Panc1 (cell line): Measurements from ENCODE around the gene LHFPL4. TPM values are rescaled to one million over a fixed set of nuclear protein-coding genes. Genes with fewer than 3 reads are reported as not detected.

Experiments used
- ATAC-seq: fragments of 200-7000 bp; cut with Tn5 transposase; 2 replicates; pipeline ENCODE4 v1.9.1; 2020; ENCODE audit warnings: mild to moderate bottlenecking, moderate library complexity
- BruUV-seq: library from RNA; stranded (reverse); fragments of 400-500 nt; replicated peaks from 2 replicates; lab custom pipeline; 2021; lab: Mats Ljungman, UMichigan
- CTCF ChIA-PET: fragments of 300-600 bp; sonication (Branson Sonifier 250); formaldehyde crosslinking; loops from one replicate; lab custom pipeline; 2022; ENCODE audit warnings: antibody characterized with exemption; lab: Charles Lee
- POLR2A ChIA-PET: fragments of 300-600 bp; sonication (Branson Sonifier 250); formaldehyde crosslinking; loops from one replicate; lab custom pipeline; 2022; ENCODE audit warnings: antibody characterized with exemption; lab: Charles Lee
- DNase-seq: peaks from one replicate; pipeline ENCODE4 v3.0.0-alpha.2; 2010; ENCODE audit warnings: low read depth, low spot score
- H3K27ac ChIP-seq: 2 replicates; pipeline ENCODE4 v1.5.1; 2011; ENCODE audit warnings: mild to moderate bottlenecking, low read length, inconsistent platforms
- H3K27me3 ChIP-seq: fragments of 200-500 bp; sonication (Bioruptor generic); 2 replicates; pipeline ENCODE4 v1.6.0; 2014; ENCODE audit warnings: low read length, inconsistent platforms; ENCODE audit not compliant: control insufficient read depth, insufficient read depth
- H3K36me3 ChIP-seq: fragments of 200-500 bp; sonication (Bioruptor generic); 2 replicates; pipeline ENCODE4 v1.5.1; 2014; ENCODE audit warnings: inconsistent platforms, mild to moderate bottlenecking, low read length, moderate library complexity; ENCODE audit not compliant: control insufficient read depth, insufficient read depth
- H3K4me1 ChIP-seq: 2 replicates; pipeline ENCODE4 v1.5.1; 2011; ENCODE audit warnings: inconsistent platforms, mild to moderate bottlenecking, low read length, moderate library complexity; ENCODE audit not compliant: control insufficient read depth, insufficient read depth
- H3K4me3 ChIP-seq, 2 experiments: 2 replicates each; pipeline ENCODE4 v1.5.1; 2011 to 2012; ENCODE audit warnings: low read depth in 2 of 2, low read length in 2 of 2, mild to moderate bottlenecking in 2 of 2, inconsistent platforms in 1 of 2, moderate library complexity in 1 of 2
- H3K9me3 ChIP-seq: fragments of 200-500 bp; sonication (Bioruptor generic); 2 replicates; pipeline ENCODE4 v1.5.1; 2014; ENCODE audit warnings: low read depth, mild to moderate bottlenecking, inconsistent platforms, low read length, moderate library complexity; ENCODE audit not compliant: control insufficient read depth, insufficient read depth
- CTCF ChIP-seq: fragments of 450-650 bp; IDR thresholded peaks from 2 replicates; pipeline ENCODE4 v1.5.1; 2017; ENCODE audit warnings: mild to moderate bottlenecking
- POLR2AphosphoS5 ChIP-seq: IDR thresholded peaks from 2 replicates; pipeline ENCODE4 v1.6.1; 2012; ENCODE audit warnings: mild to moderate bottlenecking, low read depth, low read length, moderate library complexity
- REST ChIP-seq, 2 experiments: IDR thresholded peaks; 2 replicates each; pipeline ENCODE4 v1.6.1; 2011 to 2012; ENCODE audit warnings: low read depth in 2 of 2, control low read depth in 1 of 2, low read length in 1 of 2, mild to moderate bottlenecking in 1 of 2, moderate library complexity in 1 of 2; ENCODE audit not compliant: insufficient read depth in 1 of 2
- SIN3A ChIP-seq: IDR thresholded peaks from 2 replicates; pipeline ENCODE4 v1.6.1; 2012; ENCODE audit warnings: low read depth, mild to moderate bottlenecking, low read length, moderate library complexity, borderline replicate concordance; ENCODE audit not compliant: insufficient read depth
- TCF7L2 ChIP-seq: IDR thresholded peaks from 2 replicates; pipeline ENCODE4 v1.6.1; 2011; ENCODE audit warnings: mild to moderate bottlenecking, low read depth, low read length, inconsistent platforms
- in situ Hi-C: cut with HindIII; loops from 2 replicates; pipeline ENCODE4 v1.10.0; 2016; ENCODE audit warnings: low sequenced_read_pairs, low pct_unique_long_range_greater_than_20kb
- intact Hi-C: fragments of 100-400 bp; cut with micrococcal nuclease; formaldehyde crosslinking; loops from one replicate; pipeline ENCODE4 v1.10.0; 2022; ENCODE audit not compliant: unreplicated experiment
- total RNA-seq: library from RNA; stranded (reverse); gene quantifications from one replicate; pipeline ENCODE4 v1.2.1, GENCODE V29; 2021; ENCODE audit not compliant: unreplicated experiment

LHFPL4 gene
- total RNA-seq, 1 experiment from 2014 or later: not detected

DNA sequence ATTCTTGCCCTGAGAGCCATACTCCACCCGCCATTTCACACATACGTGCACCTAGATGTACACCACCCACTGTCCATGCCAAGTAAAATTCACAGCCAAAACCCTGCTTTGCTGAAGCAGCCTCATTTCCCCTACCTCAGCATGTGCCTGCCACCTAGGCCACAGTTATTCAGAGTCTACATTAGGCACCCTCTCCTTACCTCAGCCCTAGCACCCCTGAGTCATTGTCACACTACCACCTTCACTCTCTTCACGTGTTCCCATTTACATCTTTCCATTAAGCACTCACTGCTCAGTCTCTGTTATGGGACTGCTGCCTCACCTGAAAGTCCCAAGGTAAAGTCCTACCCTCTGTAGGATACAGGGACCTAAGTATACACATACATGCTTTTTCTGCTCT lies 86.2 kb downstream of the LHFPL4 start:
- ChIA-PET POLR2A (no interaction called here), CTCF (no interaction called here)
- in situ Hi-C loops: no loop called here

DNA sequence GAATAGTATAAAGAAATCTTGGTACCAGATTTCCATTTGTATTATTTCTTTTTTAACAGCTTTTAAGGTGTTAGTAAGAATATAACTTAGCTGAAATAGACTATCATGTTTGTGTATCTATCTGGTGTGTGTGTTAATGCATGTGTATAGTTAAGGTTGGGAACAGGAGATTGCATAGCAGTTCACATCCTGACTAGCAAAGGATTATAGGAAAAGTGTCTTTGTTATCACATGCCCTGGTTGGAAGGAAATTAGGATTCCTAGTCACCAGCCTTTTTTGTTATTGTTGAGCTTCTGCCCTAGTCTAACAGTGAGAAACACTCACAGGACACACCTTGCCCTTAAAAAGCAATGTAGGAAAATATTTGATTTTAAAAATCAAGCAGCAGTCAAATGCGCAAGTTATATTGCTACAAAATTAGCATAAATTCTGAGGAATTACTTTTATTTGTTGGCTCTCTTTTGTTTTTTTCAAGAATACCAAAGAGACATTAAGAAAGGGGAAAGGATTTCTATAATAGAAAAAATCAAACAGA lies 98.0 kb downstream of the LHFPL4 start:
- no TSS peak for BruUV-seq
- intact Hi-C loops: no loop called here
- Histone ChIP-seq H3K27ac (no peak overlapping the region), H3K27me3 (no peaks in the 10 kb centered on the region), H3K4me1 (no peaks in the 10 kb centered on the region), H3K36me3 (peaks cover 55% of the 10 kb centered on the region), H3K9me3 (no peaks in the 10 kb centered on the region), H3K4me3 (no peak overlapping the region)
- DNase-seq: no peak
- no peak for TF ChIP-seq TCF7L2
- no peak for TF ChIP-seq REST (IDR thresholded peaks at IDR 0.05; ENCODE audit: insufficient read depth in 1 of 2, low read depth in 2 of 2, low read length in 1 of 2)
- TF ChIP-seq CTCF: no peak
- TF ChIP-seq POLR2AphosphoS5: no peak
- TF ChIP-seq SIN3A: no peak
- ChIA-PET POLR2A (interaction anchor here (0.7 kb wide), 1 partner anchor 35 kb away, joined by 8 read pairs; no protein-coding TSS in a partner anchor), CTCF (interaction anchor here (0.7 kb wide), 1 partner anchor 8 kb away, joined by 3 read pairs; no protein-coding TSS in a partner anchor)
- in situ Hi-C loops: no loop called here
- ATAC-seq: no peak

More for the DNA sequence above, 86.2 kb downstream of the LHFPL4 start:
- Histone ChIP-seq H3K27ac (no peak overlapping the region), H3K9me3 (no peaks in the 10 kb centered on the region), H3K27me3 (no peaks in the 10 kb centered on the region), H3K4me1 (no peaks in the 10 kb centered on the region), H3K4me3 (no peak overlapping the region), H3K36me3 (peaks cover 41% of the 10 kb centered on the region)
- no peak for TF ChIP-seq TCF7L2
- no peak for TF ChIP-seq REST (IDR thresholded peaks at IDR 0.05; ENCODE audit: insufficient read depth in 1 of 2, low read depth in 2 of 2, low read length in 1 of 2)
- no peak for TF ChIP-seq POLR2AphosphoS5
- no peak for TF ChIP-seq CTCF
- no peak for TF ChIP-seq SIN3A
- intact Hi-C loops: no loop called here
- DNase-seq: no peak
- ATAC-seq: no peak
- no TSS peak for BruUV-seq
